GM23338 (cell line): ENCODE results near the gene CCDC71L. TPM values are rescaled to one million over a fixed set of nuclear protein-coding genes. Genes with fewer than 3 reads are reported as not detected.
"Not testable (repeated sequence)": the region's sequence is repeated elsewhere in the genome, so short reads cannot be mapped to it uniquely, and the experiment has no call there.

Source experiments
- ATAC-seq: fragments of 200-7000 bp; cut with Tn5 transposase; 3 replicates; pipeline ENCODE4 v1.9.1; 2020
- DNase-seq: peaks from one replicate; pipeline ENCODE4 v3.0.0-alpha.2; 2015; ENCODE audit warnings: low spot score
- H2AFZ ChIP-seq: fragments of 200-600 bp; sonication (generic); 2 replicates; pipeline ENCODE4 v1.8.0; 2016; ENCODE audit warnings: antibody characterized with exemption, mild to moderate bottlenecking, moderate library complexity
- H3F3A ChIP-seq: fragments of 200-600 bp; sonication (generic); replicated peaks from 2 replicates; pipeline ENCODE4 v1.8.0; 2017; ENCODE audit warnings: antibody characterized with exemption, mixed run types, low read depth
- H3K27ac ChIP-seq: fragments of 200-600 bp; sonication (generic); 2 replicates; pipeline ENCODE4 v1.6.1; 2016; ENCODE audit warnings: low read depth
- H3K27me3 ChIP-seq: fragments of 200-600 bp; sonication (generic); 2 replicates; pipeline ENCODE4 v1.8.0; 2016; ENCODE audit warnings: mild to moderate bottlenecking, mixed run types, moderate library complexity; ENCODE audit not compliant: insufficient read depth
- H3K36me3 ChIP-seq: fragments of 200-600 bp; sonication (generic); 2 replicates; pipeline ENCODE4 v1.8.0; 2016; ENCODE audit warnings: mild to moderate bottlenecking; ENCODE audit not compliant: insufficient read depth
- H3K4me1 ChIP-seq: fragments of 200-600 bp; sonication (generic); 2 replicates; pipeline ENCODE4 v1.8.0; 2016; ENCODE audit warnings: mild to moderate bottlenecking, moderate library complexity; ENCODE audit not compliant: insufficient read depth
- H3K4me2 ChIP-seq: fragments of 200-600 bp; sonication (generic); 2 replicates; pipeline ENCODE4 v1.7.1; 2017; ENCODE audit warnings: mixed run types
- H3K4me3 ChIP-seq: fragments of 200-600 bp; sonication (generic); 2 replicates; pipeline ENCODE4 v1.6.1; 2016; ENCODE audit warnings: mixed run types
- H3K79me2 ChIP-seq: fragments of 200-600 bp; sonication (generic); replicated peaks from 2 replicates; pipeline ENCODE4 v1.8.0; 2017; ENCODE audit warnings: mild to moderate bottlenecking; ENCODE audit not compliant: insufficient read depth
- H3K9me2 ChIP-seq: fragments of 200-600 bp; sonication (generic); 2 replicates; pipeline ENCODE4 v1.8.0; 2017; ENCODE audit not compliant: insufficient read depth
- H4K20me1 ChIP-seq: fragments of 200-600 bp; sonication (generic); replicated peaks from 2 replicates; pipeline ENCODE4 v1.8.0; 2017; ENCODE audit warnings: mild to moderate bottlenecking; ENCODE audit not compliant: insufficient read depth
- H3K27ac Mint-ChIP-seq: 2 replicates; pipeline ENCODE4 v1.8.0; 2020; ENCODE audit warnings: inconsistent platforms, mild to moderate bottlenecking, moderate library complexity, mixed read lengths
- H3K27me3 Mint-ChIP-seq: 3 replicates; pipeline ENCODE4 v1.8.0; 2022; ENCODE audit warnings: low read depth, mild to moderate bottlenecking, moderate library complexity, mixed read lengths, inconsistent platforms; ENCODE audit not compliant: insufficient read depth, poor library complexity
- H3K36me3 Mint-ChIP-seq: 3 replicates; pipeline ENCODE4 v1.8.0; 2021; ENCODE audit warnings: low read depth, mild to moderate bottlenecking, inconsistent platforms, moderate library complexity, mixed read lengths
- H3K4me1 Mint-ChIP-seq: 3 replicates; pipeline ENCODE4 v1.8.0; 2020; ENCODE audit warnings: mild to moderate bottlenecking, inconsistent platforms, mixed read lengths
- H3K4me3 Mint-ChIP-seq: 3 replicates; pipeline ENCODE4 v1.8.0; 2021; ENCODE audit warnings: moderate library complexity, mild to moderate bottlenecking, inconsistent platforms, mixed read lengths
- H3K9me3 Mint-ChIP-seq: 3 replicates; pipeline ENCODE4 v1.8.0; 2020; ENCODE audit warnings: moderate library complexity, mild to moderate bottlenecking, inconsistent platforms, mixed read lengths
- EZH2 ChIP-seq: fragments of 200-600 bp; sonication (generic); IDR thresholded peaks from one replicate; pipeline ENCODE4 v1.8.0; 2017; ENCODE audit warnings: antibody characterized with exemption, mild to moderate bottlenecking, low read depth; ENCODE audit not compliant: unreplicated experiment
- STAT1 ChIP-seq: IDR thresholded peaks from one replicate; pipeline ENCODE4 v1.6.1; 2016; ENCODE audit warnings: antibody characterized with exemption; ENCODE audit not compliant: unreplicated experiment
- ZNF114 ChIP-seq: fragments of 250-450 bp; sonication (Bioruptor Pico); IDR thresholded peaks from 2 replicates; pipeline ENCODE4 v1.5.0; 2020; ENCODE audit warnings: mild to moderate bottlenecking, moderate library complexity
- ZNF331 ChIP-seq: fragments of 250-450 bp; sonication (Bioruptor Pico); IDR thresholded peaks from 2 replicates; pipeline ENCODE4 v1.5.0; 2020; ENCODE audit warnings: low read depth, mild to moderate bottlenecking, moderate library complexity
- polyA plus RNA-seq: library from polyadenylated mRNA; unstranded; fragments of >200 nt; fragmentation: Nextera tagmentation; extraction: Ambion mirVana; gene quantifications from 2 replicates; pipeline ENCODE4 v1.2.1, GENCODE V29; 2016
- total RNA-seq: library from RNA; depleted of rRNA; stranded (reverse); fragments of >200 nt; shearing (Covaris generic); gene quantifications from 2 replicates; pipeline ENCODE4 v1.2.3, GENCODE V29; 2014
- TF ChIP-seq, protein P1 (sequence below), 2 experiments: fragments of 200-600 bp in 1 of 2; sonication (generic) in 1 of 2; conservative IDR thresholded peaks; 2 replicates each; pipeline versions ENCODE4 v1.5.1 to v1.6.1; 2016 to 2017; ENCODE audit warnings: antibody characterized with exemption in 2 of 2, low read depth in 2 of 2, mild to moderate bottlenecking in 2 of 2, moderate library complexity in 1 of 2
- TF ChIP-seq, protein P2 (sequence below): IDR thresholded peaks from one replicate; pipeline ENCODE4 v1.6.1; 2018; ENCODE audit warnings: antibody characterized with exemption; ENCODE audit not compliant: unreplicated experiment

CCDC71L gene
- total and polyA plus RNA-seq, 2 experiments from 2014 or later = 8.4 to 32.3 TPM

DNA sequence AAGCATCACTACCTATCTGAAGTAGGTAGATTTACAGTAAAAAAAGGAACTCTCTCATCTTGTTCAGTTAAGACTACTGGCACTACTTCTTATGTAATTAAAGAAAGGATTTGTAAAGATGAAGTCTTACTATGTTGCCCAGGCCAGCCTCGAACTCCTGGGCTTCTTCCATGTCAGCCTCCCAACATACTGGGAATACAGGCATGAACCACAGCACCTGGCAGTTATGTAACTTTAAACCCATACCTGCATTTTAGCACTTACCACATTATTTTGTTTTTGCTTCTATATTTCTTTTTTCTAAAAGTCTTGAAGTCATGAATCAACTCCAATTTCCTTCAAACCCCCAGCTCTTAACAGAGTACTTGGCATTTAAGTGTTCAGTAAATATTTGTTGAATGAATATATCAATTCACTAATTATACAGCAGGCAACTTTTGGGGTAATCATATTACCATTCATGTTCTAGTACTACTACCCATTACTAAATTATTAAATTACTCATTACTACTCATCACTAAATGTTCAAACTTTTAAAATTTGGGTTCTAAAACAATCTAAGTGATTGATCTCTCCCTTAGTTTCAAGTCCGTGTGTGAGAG, 31.6 kb upstream of the CCDC71L start (continued):
- TF ChIP-seq, protein P1, sequence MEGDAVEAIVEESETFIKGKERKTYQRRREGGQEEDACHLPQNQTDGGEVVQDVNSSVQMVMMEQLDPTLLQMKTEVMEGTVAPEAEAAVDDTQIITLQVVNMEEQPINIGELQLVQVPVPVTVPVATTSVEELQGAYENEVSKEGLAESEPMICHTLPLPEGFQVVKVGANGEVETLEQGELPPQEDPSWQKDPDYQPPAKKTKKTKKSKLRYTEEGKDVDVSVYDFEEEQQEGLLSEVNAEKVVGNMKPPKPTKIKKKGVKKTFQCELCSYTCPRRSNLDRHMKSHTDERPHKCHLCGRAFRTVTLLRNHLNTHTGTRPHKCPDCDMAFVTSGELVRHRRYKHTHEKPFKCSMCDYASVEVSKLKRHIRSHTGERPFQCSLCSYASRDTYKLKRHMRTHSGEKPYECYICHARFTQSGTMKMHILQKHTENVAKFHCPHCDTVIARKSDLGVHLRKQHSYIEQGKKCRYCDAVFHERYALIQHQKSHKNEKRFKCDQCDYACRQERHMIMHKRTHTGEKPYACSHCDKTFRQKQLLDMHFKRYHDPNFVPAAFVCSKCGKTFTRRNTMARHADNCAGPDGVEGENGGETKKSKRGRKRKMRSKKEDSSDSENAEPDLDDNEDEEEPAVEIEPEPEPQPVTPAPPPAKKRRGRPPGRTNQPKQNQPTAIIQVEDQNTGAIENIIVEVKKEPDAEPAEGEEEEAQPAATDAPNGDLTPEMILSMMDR (conservative IDR thresholded peaks at IDR 0.05; ENCODE audit: low read depth in 2 of 2) = no peak
- no peak for TF ChIP-seq STAT1
- TF ChIP-seq, protein P2, sequence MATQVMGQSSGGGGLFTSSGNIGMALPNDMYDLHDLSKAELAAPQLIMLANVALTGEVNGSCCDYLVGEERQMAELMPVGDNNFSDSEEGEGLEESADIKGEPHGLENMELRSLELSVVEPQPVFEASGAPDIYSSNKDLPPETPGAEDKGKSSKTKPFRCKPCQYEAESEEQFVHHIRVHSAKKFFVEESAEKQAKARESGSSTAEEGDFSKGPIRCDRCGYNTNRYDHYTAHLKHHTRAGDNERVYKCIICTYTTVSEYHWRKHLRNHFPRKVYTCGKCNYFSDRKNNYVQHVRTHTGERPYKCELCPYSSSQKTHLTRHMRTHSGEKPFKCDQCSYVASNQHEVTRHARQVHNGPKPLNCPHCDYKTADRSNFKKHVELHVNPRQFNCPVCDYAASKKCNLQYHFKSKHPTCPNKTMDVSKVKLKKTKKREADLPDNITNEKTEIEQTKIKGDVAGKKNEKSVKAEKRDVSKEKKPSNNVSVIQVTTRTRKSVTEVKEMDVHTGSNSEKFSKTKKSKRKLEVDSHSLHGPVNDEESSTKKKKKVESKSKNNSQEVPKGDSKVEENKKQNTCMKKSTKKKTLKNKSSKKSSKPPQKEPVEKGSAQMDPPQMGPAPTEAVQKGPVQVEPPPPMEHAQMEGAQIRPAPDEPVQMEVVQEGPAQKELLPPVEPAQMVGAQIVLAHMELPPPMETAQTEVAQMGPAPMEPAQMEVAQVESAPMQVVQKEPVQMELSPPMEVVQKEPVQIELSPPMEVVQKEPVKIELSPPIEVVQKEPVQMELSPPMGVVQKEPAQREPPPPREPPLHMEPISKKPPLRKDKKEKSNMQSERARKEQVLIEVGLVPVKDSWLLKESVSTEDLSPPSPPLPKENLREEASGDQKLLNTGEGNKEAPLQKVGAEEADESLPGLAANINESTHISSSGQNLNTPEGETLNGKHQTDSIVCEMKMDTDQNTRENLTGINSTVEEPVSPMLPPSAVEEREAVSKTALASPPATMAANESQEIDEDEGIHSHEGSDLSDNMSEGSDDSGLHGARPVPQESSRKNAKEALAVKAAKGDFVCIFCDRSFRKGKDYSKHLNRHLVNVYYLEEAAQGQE = no peak

DNA sequence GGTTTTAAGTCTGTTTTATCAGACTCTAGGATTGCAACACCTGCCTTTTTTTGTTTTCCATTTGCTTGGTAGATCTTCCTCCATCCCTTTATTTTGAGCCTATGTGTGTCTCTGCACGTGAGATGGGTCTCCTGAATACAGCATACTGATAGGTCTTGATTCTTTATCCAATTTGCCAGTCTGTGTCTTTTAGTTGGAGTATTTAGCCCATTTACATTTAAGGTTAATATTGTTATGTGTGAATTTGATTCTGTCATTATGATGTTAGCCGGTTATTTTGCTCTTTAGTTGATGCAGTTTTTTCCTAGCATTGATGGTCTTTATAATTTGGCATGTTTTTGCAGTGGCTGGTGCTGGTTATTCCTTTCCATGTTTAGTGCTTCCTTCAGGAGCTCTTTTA, 27.2 kb upstream of the CCDC71L start:
- not testable (repeated sequence) for H3K36me3 ChIP-seq, H3K27ac ChIP-seq, DNase-seq, H3K79me2 ChIP-seq, H2AFZ ChIP-seq, H3K4me3 Mint-ChIP-seq, H3K36me3 Mint-ChIP-seq, H3F3A ChIP-seq, H3K4me2 ChIP-seq, ATAC-seq, H3K4me3 ChIP-seq, H3K4me1 ChIP-seq, H3K27ac Mint-ChIP-seq, H3K4me1 Mint-ChIP-seq, H4K20me1 ChIP-seq, H3K9me2 ChIP-seq, H3K27me3 ChIP-seq, H3K27me3 Mint-ChIP-seq
- H3K9me3 Mint-ChIP-seq = peaks cover 27% of the 10 kb centered on the region

GRCh38 chr7:106683941-106684340, 23.0 kb upstream of the CCDC71L start:
- TF ChIP-seq ZNF331 (no peak), EZH2 (no peak), ZNF114 (no peak)
- no peak overlapping the region for H3K4me2 ChIP-seq
- no peak for DNase-seq
- no peaks in the 10 kb centered on the region for H3K4me1 ChIP-seq
- no peaks in the 10 kb centered on the region for H3K9me2 ChIP-seq
- no peaks in the 10 kb centered on the region for H3K27me3 ChIP-seq
- H3K79me2 ChIP-seq = no peaks in the 10 kb centered on the region
- H3F3A ChIP-seq = no peaks in the 10 kb centered on the region
- Mint-ChIP-seq H3K4me1 (no peaks in the 10 kb centered on the region; the same call in 2 of the 3 replicates), H3K9me3 (peaks cover 13% of the 10 kb centered on the region; the same call in 1 of the 3 replicates), H3K36me3 (no peaks in the 10 kb centered on the region), H3K27me3 (no peaks in the 10 kb centered on the region), H3K4me3 (no peak overlapping the region), H3K27ac (no peak overlapping the region)
- ATAC-seq = no peak
- H3K4me3 ChIP-seq = no peak overlapping the region
- no peak overlapping the region for H2AFZ ChIP-seq
- no peak overlapping the region for H3K27ac ChIP-seq
- no peaks in the 10 kb centered on the region for H3K36me3 ChIP-seq
- no peaks in the 10 kb centered on the region for H4K20me1 ChIP-seq
